ENCODE data around the gene APC2. TPM values are rescaled to one million over a fixed set of nuclear protein-coding genes. Genes with fewer than 3 reads are reported as not detected.

APC2 gene
- total RNA-seq, 2 donors from 2014 or later = 0.05 to 2.2 TPM

- H3K27ac ChIP-seq = no peak overlapping the region
- H3K36me3 ChIP-seq = no peaks in the 10 kb centered on the region
- H3K4me3 ChIP-seq = peak overlapping the region in 1 of 2 donors; percentile 19
- no peak for DNase-seq (ENCODE audit: low spot score)
- H3K9me3 ChIP-seq = no peaks in the 10 kb centered on the region
- intact Hi-C loops (cut with DNase I) = no loop called here
- 3% methylated on average over 5 of the region's 22 CpGs for WGBS
- no peak for TF ChIP-seq POLR2A (IDR thresholded peaks at IDR 0.05)
- peaks cover 22% of the 10 kb centered on the region for H3K4me1 ChIP-seq (replicated peaks)
- peaks cover 38% of the 10 kb centered on the region for H3K27me3 ChIP-seq (replicated peaks; ENCODE audit: insufficient read depth)
Measured at GRCh38 chr19:1470055-1470304, 20.1 kb downstream of the APC2 start.

- Histone ChIP-seq H3K4me1 (replicated peaks) (peaks cover 22% of the 10 kb centered on the region), H3K4me3 (peak overlapping the region; percentile 14 to 19), H3K27me3 (replicated peaks; ENCODE audit: insufficient read depth) (peaks cover 38% of the 10 kb centered on the region), H3K36me3 (no peaks in the 10 kb centered on the region), H3K27ac (no peak overlapping the region), H3K9me3 (no peaks in the 10 kb centered on the region)
- WGBS = under 1% methylated on average over 50 of the region's 67 CpGs
- intact Hi-C loops (cut with DNase I) = no loop called here
- no peak for DNase-seq (ENCODE audit: low spot score)
- TF ChIP-seq CTCF (IDR thresholded peaks at IDR 0.05) (no peak), POLR2AphosphoS5 (IDR thresholded peaks at IDR 0.05) (no peak), POLR2A (IDR thresholded peaks at IDR 0.05) (no peak)
Measured at GRCh38 chr19:1470305-1471009, 20.5 kb downstream of the APC2 start.

GRCh38 chr19:1471010-1471514 lies 21.1 kb downstream of the APC2 start:
- no peak for DNase-seq (ENCODE audit: low spot score)
- no peaks in the 10 kb centered on the region for H3K36me3 ChIP-seq
- H3K27me3 ChIP-seq (replicated peaks; ENCODE audit: insufficient read depth) = peaks cover 38% of the 10 kb centered on the region
- TF ChIP-seq POLR2AphosphoS5 (IDR thresholded peaks at IDR 0.05) = no peak
- TF ChIP-seq CTCF (IDR thresholded peaks at IDR 0.05) = no peak
- TF ChIP-seq POLR2A (IDR thresholded peaks at IDR 0.05) = no peak
- H3K27ac ChIP-seq = no peak overlapping the region
- H3K4me1 ChIP-seq (replicated peaks) = peaks cover 22% of the 10 kb centered on the region
- WGBS = 5% methylated on average over 26 of the region's 28 CpGs
- H3K4me3 ChIP-seq = peak overlapping the region in 1 of 2 donors; percentile 19
- intact Hi-C loops (cut with DNase I) = no loop called here
- no peaks in the 10 kb centered on the region for H3K9me3 ChIP-seq

- no peaks in the 10 kb centered on the region for H3K36me3 ChIP-seq
- H3K4me3 ChIP-seq = no peak overlapping the region
- intact Hi-C loops (cut with DNase I) = no loop called here
- DNase-seq (ENCODE audit: low spot score) = no peak
- H3K27me3 ChIP-seq (replicated peaks; ENCODE audit: insufficient read depth) = peaks cover 36% of the 10 kb centered on the region
- TF ChIP-seq POLR2A (IDR thresholded peaks at IDR 0.05) (no peak), CTCF (IDR thresholded peaks at IDR 0.05) (no peak), POLR2AphosphoS5 (IDR thresholded peaks at IDR 0.05) (no peak)
- 22% methylated on average over 24 of the region's 24 CpGs for WGBS
- H3K9me3 ChIP-seq = no peaks in the 10 kb centered on the region
- H3K4me1 ChIP-seq (replicated peaks) = peaks cover 22% of the 10 kb centered on the region
- no peak overlapping the region for H3K27ac ChIP-seq
Measured at GRCh38 chr19:1471515-1472160, 21.7 kb downstream of the APC2 start.

- Histone ChIP-seq H3K27ac (no peak overlapping the region), H3K4me3 (no peak overlapping the region), H3K9me3 (no peaks in the 10 kb centered on the region), H3K4me1 (replicated peaks) (peaks cover 22% of the 10 kb centered on the region), H3K36me3 (no peaks in the 10 kb centered on the region), H3K27me3 (replicated peaks; ENCODE audit: insufficient read depth) (peaks cover 28% of the 10 kb centered on the region)
- WGBS = 42% methylated on average over 42 of the region's 44 CpGs
- intact Hi-C loops (cut with DNase I) = no loop called here
- no peak for DNase-seq (ENCODE audit: low spot score)
- no peak for TF ChIP-seq POLR2A (IDR thresholded peaks at IDR 0.05)
- no peak for TF ChIP-seq POLR2AphosphoS5 (IDR thresholded peaks at IDR 0.05)
- TF ChIP-seq CTCF (IDR thresholded peaks at IDR 0.05) = no peak
Measured at GRCh38 chr19:1472231-1473084, 22.5 kb downstream of the APC2 start.

Data from prostate gland (tissue), 2 donors.